HS-5 (cell line): ENCODE results near the gene SCD5.

ENCODE experiments used
- DNase-seq: peaks from one replicate; pipeline ENCODE4 v3.0.0-alpha.2; 2012; ENCODE audit warnings: low read depth

SCD5 gene

GRCh38 chr4:82797040-82797404, 1.6 kb downstream of the SCD5 start:
- no peak for DNase-seq

- no peak for DNase-seq
Observed at GRCh38 chr4:82792912-82793649, 5.5 kb downstream of the SCD5 start.

- DNase-seq: no peak
Observed at GRCh38 chr4:82791179-82791578, 7.4 kb downstream of the SCD5 start.

DNA sequence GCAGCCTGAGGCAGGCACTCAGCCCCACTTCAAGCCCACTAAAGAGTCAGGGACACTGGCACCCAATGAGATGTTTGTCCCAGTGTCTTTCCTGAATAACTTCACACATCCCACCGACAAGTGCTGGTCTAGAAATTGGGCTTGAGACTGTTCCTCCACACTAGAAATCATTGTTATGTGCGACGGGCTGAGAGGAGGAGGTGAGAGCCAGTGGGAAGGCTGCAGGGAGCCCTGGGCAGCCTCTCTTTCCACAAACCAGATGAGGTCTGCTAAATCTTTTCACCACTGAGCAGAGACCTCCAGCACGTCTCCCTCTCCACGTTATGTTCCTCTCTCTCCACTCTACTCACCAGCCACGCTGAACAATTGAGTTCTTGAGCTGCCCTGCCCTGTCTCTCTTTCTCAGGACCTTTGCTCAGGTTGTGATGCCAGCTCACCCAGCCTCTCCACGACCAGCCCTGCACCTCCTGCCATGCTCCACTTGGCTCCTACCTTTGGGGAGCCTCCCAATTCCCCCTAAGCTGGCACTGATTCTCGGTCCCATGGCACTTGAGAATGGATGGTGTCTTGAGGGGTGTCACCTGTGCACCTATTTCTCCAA, 8.4 kb downstream of the SCD5 start:
- no peak for DNase-seq

DNA sequence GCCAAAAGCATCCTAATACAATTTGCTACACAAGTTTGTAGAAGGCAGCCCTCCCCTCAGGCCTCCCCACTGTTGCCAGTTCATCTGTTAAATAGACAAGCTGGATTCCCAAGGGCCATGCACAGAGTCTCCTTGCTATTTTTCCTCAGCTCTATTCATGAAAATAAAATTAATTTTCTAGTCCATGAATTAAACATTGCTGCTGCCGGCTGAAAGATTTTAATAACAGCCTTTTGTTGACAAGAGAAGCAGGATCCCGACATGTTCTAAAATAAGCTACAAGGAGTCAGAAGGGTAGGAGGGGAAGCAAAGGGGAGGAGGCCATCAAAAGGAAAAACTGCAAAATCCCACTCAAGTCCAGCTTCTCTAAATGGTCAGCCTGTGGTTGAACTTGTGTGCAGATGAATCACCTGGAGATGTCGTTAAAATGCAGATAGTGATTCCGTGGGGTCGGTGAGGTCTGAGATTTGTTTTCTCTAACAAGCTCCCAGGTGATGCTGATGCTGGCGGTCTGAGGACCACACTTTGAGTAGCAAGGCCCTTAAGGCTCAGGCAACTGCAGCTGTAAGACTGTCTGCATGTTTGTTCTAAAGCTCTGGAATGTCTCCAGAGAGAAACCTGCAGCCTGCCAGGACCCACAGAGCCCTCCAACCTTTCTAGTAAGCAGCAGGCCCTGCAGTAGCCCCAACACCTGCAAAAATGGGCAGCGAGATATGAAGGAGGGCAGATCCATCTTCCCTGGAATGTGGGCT, 9.4 kb downstream of the SCD5 start:
- DNase-seq: no peak

- no peak for DNase-seq
Observed at GRCh38 chr4:82787342-82787741, 11.3 kb downstream of the SCD5 start.

GRCh38 chr4:82786828-82787227, 11.8 kb downstream of the SCD5 start:
- no peak for DNase-seq

GRCh38 chr4:82785611-82786400, 12.8 kb downstream of the SCD5 start:
- DNase-seq: peak; percentile 85

- no peak for DNase-seq
Observed at GRCh38 chr4:82784681-82785610, 13.7 kb downstream of the SCD5 start.

DNA sequence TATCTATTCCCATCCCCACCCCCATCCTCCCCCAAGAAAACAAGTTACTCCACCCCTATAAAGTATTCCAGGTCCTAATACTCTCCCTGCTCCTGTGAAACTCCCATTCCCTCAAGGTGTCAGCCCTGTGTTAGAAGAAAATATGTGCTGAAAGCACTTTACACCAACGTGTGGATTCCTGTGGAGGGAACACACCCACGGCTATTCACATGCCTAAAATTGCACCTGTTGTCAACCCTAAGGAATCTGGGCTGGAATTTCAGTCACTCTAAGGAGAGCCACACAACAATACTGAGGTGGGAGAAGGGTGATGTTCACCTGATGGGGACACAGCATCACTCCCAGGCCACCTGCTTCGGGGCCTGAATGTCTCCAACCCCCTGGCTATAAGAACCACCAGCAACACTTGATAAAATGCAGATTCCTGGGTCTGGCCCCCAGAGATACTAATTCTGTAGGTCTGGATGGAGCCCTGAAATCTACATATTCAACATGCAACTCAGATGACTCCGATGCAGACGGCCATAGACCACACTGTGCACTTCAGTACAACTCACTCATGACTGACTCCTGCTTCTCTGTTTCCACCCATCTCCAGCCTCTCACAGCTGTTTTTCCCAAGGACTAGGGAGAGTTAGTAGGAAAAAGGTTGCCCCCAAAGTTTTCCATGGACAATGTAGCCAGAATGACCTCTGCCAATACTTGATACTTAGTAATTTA, 15.8 kb downstream of the SCD5 start:
- no peak for DNase-seq

GRCh38 chr4:82780752-82781231, 17.8 kb downstream of the SCD5 start:
- no peak for DNase-seq

GRCh38 chr4:82780170-82780751, 18.3 kb downstream of the SCD5 start:
- no peak for DNase-seq

DNA sequence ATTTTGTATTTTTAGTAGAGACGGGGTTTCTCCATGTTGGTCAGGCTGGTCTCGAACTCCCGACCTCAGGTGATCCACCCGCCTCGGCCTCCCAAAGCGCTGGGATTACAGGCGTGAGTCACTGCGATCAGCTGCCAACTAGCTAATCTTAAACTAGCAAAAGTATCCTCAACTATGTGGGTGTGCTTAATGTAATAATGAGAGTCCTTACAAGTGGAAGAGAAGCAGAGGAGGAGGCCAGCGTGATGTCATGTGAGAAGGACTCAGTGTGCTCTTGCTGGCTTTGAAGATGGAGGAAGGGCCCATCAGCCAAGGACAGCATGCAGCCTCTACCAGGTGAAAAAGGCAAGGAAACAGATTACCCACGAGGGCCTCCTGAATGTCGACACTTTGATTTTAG, 19.6 kb downstream of the SCD5 start:
- DNase-seq: no peak

- DNase-seq: no peak
Observed at GRCh38 chr4:82777857-82778525, 20.6 kb downstream of the SCD5 start.

DNA sequence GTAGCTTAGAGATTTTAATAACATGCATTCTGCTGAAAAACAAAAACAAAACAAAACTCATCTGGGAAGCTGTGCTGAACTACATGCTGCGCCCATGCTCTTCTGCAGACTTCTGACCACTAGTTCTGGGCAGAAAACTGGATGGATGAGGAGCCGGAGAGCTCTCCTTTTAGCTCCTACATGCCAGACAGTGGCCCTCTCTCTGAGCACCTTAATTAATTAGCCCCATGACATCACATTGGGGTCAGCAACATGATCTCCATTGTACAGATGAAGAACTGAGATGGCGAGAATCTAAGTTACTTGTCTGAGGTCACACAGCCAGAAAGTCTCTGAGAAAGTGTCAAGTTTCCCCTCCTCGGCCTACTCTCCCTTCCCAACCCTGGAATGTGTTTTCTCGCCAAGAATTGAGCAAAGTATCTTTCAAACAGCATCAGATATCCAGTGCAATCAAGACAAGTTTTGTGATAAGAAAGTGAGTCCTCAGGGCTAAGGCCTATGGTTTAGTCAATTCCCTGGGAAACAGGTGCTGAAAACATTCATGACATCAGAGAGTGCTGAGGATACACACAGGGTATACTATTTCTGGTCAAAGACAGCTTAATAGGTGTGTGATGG, 21.6 kb downstream of the SCD5 start:
- no peak for DNase-seq

DNA sequence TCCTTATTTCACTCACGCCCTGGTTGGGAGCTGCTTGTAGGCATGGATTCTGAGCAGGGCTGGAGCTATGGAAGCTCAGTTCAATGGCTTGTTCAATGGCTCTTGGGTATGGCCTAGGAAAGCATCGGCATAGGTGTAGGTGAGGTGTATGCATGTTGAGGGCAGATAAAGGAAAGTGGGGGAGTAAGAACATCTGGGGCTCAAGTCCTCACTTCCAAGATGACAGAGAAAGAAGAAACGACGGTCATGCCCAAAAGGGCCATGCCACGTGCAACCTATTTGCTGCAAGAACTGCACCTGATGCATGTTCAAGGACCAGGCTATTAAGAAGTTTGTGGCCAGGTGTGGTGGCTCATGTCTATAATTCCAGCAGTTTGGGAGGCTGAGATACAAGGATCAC, 23.4 kb downstream of the SCD5 start:
- DNase-seq: no peak

DNA sequence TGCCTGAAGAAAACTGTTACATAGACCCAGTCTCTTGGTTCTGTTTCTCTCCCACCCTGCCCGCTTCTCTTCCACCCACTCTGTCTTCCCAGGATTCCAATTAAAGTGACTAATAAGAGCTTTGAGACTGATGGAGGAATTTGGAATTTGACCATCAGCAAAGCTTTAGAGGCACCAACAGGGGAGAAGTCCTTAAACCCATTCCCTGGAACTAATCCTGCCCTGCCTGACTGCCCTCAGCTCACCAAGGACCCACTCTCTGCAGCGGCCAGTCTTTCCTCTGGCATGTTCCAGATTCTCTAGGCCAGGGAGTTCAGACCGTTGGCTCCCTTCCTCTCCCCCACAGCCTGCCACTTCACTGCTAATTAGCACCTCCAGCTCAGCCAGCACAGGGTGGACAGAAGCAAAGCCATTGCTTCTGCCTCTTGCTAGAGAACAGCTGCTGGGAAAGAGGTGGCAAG, 23.9 kb downstream of the SCD5 start:
- DNase-seq: no peak

DNA sequence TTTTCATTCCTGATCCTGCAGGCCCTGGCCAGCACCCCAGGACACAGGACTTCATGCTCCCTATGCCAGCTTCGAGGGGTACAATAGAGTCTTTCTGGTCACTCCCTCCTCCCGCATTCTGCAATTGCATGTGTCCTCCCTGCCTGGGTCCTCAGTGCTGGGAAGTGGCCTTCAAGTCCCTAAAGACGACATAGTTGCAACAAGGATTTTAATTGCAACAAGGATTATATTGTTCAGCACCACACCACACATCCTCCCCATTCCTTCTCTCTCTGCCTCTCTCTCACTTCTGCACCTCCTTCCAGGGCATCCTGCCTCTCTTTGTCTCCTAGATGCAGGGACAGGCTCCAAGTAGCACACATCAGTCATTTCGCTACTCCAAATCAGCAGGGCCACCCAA, 25.5 kb downstream of the SCD5 start:
- DNase-seq: no peak

GRCh38 chr4:82770607-82771006, 28.0 kb downstream of the SCD5 start:
- DNase-seq: no peak
